Hematopoietic multipotent progenitor cell treated with erythropoietin and hydrocortisone succinate and interleukin-3 and kit ligand, for 6 days (in vitro differentiated cells): ENCODE data around the gene RBFOX1.

ENCODE experiments used
- DNase-seq: peaks from one replicate; pipeline ENCODE4 v3.0.0-alpha.2; 2015

RBFOX1 gene

DNA sequence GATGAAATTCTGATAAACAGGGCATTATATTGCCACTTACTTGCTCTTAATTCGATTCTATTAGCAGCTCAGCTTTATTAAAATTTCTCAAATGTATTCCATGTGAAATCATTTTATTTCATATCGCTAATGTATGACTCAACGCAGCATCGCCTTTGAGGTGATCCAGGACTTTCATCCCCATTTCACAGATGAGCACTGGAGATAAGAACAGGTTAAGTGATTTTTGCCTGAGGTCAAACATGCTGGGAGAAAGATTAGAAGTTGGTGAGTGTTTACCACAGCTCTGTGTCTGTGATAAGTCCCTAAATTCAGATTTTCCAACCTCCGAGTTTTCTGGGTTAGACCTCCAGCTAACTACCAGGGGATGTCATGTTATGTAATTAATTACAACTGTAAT is 43.6 kb downstream of the RBFOX1 start:
- no peak for DNase-seq

- no peak for DNase-seq
These were observed 44.6 kb downstream of the RBFOX1 start for GRCh38 chr16:7377231-7377630.

GRCh38 chr16:7378024-7378695 is 45.5 kb downstream of the RBFOX1 start:
- no peak for DNase-seq

DNA sequence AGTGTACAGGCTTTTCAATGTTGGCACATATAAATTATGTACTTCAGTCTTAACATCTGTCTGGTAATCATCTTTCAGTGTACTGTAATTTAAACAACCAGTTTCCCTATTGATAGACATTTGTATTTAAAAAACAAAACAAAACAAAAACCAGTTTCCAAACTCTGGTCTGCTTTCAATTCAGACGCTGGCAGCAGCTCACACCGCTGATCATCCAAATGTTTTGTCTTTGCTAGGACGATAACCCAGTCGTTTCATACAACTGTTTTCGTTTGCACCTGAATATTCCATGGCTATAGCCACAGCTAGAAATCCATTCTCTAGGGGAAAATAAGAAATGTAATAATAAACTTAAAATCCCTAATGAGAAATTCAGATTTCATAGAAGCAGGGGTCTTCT is 47.8 kb downstream of the RBFOX1 start:
- no peak for DNase-seq

DNA sequence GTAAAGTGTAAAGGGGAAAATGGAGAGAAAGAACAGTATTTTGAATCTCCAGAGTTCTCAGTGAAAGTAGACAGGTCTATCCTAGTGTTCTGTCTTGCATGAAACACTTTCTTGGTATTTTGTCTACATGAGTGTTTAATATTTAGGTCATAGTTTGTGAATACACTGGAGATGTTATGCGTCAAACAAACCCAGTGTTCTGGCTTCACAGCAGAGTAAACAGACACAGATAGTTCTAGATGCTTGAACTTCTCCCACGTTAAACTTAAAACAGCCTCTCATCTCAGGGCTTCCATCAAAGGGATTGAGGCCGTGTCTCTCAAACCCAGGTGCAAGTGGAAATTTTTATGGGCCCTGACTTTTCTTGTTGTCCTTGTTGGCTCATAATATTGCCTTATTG is 48.3 kb downstream of the RBFOX1 start:
- DNase-seq = no peak

DNA sequence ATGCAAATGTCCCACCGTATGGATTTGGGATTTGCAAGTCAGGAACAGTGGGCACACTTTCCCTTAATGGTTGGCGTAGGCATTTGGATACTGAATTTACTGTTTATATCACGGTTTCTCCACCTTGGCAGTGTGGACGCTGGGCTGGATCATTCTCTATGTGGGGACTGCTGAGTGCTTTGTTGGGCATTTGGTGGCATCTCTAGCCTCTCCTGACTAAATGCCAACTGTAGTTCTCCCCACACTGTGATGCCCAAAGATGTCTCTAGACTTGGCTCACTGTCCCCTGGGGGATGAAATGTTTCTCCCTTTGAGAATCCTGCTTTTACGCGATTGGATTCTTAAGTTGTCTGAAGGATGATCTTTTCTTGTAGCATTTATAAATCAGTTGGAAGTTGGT is 49.0 kb downstream of the RBFOX1 start:
- DNase-seq = no peak

GRCh38 chr16:7382521-7382920 is 49.9 kb downstream of the RBFOX1 start:
- no peak for DNase-seq

GRCh38 chr16:7390974-7391373 is 58.3 kb downstream of the RBFOX1 start:
- no peak for DNase-seq

DNA sequence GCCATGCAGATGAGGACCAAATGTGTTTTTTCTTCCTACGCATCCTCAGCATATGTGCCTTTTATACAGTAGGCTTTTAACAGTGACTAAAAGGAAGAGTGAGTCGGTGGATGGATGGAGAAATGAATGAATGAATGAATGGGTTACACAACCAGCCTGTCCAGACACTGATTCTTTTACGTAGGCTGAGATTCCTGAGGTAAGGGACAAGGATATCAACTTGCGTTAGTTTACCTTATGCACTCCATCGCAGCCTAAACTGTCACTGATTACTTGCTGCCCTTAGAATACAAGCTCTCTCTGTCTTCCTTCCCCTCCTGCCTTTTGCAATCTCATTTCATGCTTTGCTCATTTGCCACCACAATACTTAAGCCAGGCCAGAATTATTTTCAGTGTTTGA is 59.0 kb downstream of the RBFOX1 start:
- DNase-seq = no peak

DNA sequence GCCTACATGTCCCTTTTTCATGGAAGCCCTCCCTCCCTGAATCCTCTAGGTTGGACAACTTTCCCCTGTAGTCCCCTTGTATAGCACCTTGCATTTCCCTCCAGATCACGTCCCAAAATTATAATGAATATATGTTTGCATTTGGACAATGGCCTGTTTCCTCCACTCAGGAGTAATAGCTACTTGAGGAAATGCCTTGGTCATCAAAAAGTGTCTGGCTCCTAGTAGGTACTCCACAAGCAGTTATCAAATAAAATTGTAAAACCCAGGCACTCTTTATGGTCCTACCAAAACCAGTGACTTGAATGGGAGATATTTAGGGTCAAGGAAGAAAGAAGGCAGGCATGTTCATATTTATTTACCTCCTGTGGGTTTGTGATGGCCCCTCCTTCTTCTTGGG is 59.6 kb downstream of the RBFOX1 start:
- no peak for DNase-seq

DNA sequence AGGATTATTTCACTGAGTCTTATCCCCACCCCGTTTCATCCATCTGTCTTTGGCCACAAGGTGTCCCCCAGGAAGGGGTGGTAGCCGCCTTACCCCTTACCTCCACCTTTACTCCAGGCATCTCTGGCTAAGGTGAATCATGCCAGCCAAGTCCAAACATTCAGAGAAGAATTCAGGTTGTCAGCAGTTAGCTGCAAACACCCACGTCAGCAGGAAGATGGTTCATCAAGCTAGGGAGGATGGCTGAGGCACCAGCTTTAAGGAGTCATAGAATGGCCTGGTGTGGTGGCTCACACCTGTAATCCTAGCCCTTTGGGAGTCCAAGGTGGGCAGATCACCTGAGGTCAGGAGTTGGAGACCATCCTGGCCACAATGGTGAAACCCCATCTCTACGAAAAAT is 61.0 kb downstream of the RBFOX1 start:
- no peak for DNase-seq

DNA sequence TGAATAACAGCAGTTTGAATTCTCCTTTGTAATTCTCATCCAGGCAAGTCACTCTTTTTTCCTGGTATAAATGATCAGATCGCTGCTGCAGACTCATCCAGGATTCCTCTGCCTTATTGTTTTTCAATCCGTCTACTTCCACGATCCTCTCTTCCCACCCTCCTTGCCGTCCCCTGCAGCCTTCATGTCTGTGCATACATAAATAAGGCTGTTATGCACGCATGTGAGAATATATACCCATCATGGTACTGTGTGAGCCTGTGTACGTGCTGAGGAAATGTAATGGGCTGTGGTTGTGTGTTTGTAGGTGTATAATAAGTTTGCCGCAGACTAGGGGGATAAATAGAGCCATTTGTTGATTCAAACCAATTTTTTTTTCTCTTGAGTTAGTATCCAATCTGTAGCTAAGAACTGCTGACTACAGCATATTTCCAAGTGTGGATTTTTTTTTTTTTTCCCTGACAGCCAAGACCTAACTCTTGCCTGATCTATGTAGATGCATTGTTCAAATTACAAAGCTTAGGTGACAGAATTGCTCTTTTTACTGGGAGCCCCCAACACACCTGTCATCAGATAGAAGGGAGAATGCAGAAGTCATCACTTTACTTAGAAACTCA is 62.2 kb downstream of the RBFOX1 start:
- no peak for DNase-seq

DNA sequence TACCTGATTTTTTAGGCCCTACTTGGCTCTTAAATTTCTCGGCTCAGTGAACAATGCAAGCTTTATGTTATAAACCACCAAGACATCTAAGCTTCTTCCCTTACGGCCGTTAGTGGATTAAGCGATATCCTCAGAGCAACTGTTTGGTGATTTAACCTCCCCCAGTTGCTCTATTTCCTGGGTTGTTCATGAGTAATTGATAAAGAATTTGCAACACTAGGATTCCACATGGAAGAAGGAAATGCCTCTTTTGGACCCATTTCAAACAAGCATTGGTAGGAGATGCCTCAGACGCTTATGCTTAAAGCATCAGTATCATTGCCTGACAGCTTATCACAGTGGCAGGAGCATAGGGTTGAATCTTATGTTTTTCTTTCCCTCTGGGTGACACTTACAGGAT is 65.3 kb downstream of the RBFOX1 start:
- DNase-seq = no peak

DNA sequence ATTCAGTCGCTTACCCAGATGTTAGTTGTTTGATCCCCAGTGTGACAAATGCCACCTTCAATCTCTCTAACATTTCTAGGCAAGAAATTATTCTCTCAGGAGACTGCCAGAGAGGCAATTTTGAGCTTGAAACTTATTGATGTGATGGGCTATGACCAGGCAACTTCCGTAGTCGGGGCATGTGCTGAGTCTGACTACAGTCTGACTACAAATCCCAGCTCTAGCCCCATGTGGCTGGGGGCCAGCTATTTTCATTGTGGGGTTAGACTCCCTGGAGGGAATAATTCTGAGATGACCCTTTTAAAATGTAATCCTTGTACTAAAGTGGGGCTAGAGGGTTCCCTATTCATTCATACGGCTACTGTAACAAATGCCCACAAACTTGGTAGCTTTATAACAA is 65.9 kb downstream of the RBFOX1 start:
- no peak for DNase-seq

DNA sequence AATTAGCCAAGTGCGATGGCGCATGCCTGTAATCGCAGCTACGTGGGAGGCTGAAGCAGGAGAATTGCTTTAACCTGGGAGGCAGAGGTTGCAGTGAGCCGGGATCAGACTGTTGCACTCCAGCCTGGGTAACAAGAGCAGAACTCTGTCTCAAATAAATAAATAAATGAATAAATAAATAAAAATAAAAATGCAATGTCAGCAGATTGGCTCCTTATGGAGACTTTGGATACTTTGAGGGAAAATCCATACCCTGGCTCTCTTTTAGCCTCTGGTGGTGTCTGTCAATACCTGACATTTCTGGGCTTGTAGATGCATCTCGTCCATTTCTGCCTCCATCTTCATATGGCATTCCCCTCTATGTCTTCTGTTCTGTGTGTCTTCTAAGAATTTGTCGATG is 66.7 kb downstream of the RBFOX1 start:
- DNase-seq = no peak

- DNase-seq = no peak
These were observed 67.7 kb downstream of the RBFOX1 start for GRCh38 chr16:7400117-7400890.

- no peak for DNase-seq
These were observed 71.6 kb downstream of the RBFOX1 start for GRCh38 chr16:7404217-7404616.

- DNase-seq = no peak
These were observed 72.5 kb downstream of the RBFOX1 start for GRCh38 chr16:7405166-7405565.

GRCh38 chr16:7408700-7409365 is 76.2 kb downstream of the RBFOX1 start:
- DNase-seq = no peak

GRCh38 chr16:7419441-7419840 is 86.8 kb downstream of the RBFOX1 start:
- no peak for DNase-seq

DNA sequence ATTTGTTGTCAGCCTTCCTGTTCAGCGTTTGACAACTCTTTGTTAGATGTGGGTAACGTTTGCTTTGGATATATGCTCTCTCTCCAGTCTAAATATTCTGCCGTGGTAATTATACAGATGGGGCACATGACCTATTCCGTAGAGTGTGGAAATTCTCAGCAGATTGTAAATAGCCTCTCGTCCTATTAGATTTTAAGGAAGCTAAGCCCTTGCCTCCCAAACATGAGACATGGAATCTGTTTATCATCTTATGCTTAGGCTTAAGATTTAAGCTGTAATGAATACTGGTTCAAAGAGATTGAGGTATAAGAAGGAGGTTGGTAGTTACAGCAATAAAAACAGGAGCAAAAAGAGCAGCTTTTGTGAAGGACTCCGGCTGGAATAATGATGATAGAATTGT is 87.4 kb downstream of the RBFOX1 start:
- no peak for DNase-seq

DNA sequence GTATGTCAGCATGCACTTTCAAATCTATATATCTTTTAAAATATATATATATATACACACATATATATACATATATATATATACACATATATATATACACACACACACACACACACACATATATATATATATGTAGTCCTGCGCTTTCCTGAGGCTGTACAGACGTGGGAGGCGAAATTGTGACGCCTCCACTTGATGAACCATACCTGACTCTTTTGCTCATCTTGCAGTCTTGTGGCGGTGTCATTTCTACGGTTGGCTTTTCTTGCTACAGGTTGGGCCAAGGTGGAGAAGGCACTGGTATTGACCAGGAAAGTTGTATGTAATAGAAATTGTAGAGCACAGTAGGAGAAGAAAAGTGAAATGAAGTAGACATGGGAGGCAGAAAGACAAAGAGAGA is 88.2 kb downstream of the RBFOX1 start:
- no peak for DNase-seq

DNA sequence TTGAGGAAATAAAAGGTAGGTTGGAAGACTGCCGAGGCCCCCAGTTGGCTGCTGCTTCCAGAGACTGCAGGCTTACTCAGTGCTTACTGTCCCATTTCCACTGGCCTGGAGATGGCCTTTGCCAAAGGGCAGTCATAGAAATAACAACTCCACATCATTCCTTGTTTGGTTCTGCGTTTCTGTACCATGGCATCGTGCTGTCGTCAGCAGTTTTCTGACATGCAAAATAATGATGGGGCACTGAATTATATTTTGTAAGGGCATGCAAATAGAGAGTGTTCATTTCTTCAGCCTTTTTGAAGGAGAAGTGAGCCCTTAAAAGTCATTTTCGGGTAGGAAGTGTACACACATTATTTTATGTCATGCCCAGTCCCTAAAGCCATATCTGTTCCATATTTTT is 88.9 kb downstream of the RBFOX1 start:
- DNase-seq = no peak
